Measurements from ENCODE around the gene HSPB6. TPM values are rescaled to one million over a fixed set of nuclear protein-coding genes. Genes with fewer than 3 reads are reported as not detected.

The HSPB6 gene
- 12.2 and 44.7 TPM in 2 replicates for total RNA-seq (ENCODE audit: low replicate concordance)

GRCh38 chr19:35756377-35757230 lies at the start of gene HSPB6:
TSS of gene HSPB6 (minus strand) at chr19:35757029. CDS start at chr19:35757008, 21 bp downstream.

DNA sequence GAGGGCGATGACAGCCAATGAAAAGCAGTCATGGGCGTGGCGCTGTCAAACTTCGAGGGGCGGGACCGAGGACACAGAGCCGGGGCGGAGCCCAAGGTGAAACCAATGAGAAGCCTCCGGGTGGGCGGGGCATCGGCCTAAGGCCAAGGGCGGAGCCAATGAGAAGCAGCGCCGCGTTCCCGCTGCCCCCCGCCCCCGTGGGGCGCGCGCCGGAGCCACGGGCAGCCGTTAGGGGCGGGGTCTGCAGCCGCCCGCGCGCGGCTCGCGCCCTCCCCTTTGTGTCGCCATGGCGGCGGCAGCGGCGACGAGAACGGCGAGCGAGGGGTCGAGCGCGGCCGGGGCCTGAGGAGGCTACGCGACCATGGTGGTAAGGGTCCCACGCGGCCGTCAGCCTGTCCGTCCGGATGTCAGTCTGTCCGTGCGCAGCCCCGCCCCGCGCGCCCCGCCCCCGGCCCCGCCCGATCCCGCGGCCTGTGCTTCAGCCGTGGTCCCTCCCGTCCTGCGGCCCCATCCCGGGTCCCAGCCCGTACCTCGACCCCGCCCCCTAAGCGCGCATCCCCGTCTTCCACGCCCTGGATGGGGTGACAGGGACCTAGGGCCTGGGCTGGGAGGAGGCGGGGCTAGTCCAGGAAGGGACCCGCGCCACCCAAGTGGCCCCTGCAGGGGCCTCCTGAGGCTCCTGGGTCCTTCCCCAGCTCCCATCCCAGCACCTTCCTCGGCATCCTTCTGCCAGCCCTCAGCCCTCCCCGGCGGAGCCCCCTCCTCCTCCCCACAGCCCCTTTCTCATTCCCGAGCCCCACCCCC lies 18.7 kb upstream of the HSPB6 start, which contains the start of gene ARHGAP33:
Gene ARHGAP33 (plus strand): TSS at position 267 of the 804 bp plus-strand sequence. CDS start 95 bp downstream, at position 362.

DNA sequence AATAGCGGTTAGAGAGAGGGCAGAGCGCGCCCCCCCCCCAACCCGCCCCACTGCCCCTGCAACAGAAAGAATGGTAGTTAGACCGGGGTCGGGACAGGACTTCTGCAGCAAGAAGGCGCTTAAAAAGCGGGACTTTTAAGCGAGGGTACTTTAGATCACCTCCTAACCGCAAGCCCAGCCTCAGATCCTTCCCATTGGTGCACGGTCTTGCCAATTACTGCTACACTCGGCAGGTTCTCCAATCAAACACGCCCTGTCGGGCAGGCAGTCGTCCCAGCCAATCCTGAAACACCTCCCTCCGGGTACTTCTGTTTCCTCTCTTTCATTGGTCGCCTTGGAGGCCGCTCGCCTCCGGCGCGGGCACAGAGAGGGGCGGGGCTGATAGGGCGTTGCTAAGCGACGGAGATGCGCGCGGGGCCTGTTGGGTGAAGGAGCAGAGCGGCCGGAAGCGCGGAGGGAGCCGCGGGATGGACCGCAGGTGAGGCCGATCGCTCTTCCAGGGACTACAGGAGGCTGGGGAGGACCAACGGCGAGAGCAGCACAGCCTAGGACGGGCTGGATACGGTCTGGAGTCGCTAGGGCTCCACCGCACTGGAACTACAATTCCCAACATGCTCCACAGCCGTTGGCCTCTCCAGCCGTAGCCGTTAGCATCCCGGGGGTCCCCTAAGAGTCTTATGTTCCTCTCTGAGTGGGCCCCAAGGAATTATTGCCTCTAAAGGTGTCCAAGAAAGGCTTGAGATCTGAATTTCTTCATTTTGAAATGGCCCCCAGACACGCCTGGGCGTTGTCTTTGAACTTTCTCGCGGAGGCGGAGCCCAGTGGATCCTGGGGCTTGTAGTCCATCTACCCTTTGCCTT lies 1.1 kb upstream of the HSPB6 start, which contains the start of gene PROSER3:
Gene PROSER3 (plus strand): TSS at position 428 of the 860 bp plus-strand sequence. CDS start 40 bp downstream, at position 468.

GRCh38 chr19:35748106-35749020 lies 8.5 kb downstream of the HSPB6 start, which contains the start of gene LIN37:
TSS of gene LIN37 (plus strand) at chr19:35748576. CDS start at chr19:35748725, 149 bp downstream.

GRCh38 chr19:35745328-35746086 lies 11.3 kb downstream of the HSPB6 start, which contains the start of the genes PSENEN and U2AF1L4:
TSS of gene PSENEN (plus strand) at chr19:35745651. CDS start at chr19:35745931, 280 bp downstream.
TSS of gene U2AF1L4 (minus strand) at chr19:35745418. CDS start at chr19:35745391, 27 bp downstream.

DNA sequence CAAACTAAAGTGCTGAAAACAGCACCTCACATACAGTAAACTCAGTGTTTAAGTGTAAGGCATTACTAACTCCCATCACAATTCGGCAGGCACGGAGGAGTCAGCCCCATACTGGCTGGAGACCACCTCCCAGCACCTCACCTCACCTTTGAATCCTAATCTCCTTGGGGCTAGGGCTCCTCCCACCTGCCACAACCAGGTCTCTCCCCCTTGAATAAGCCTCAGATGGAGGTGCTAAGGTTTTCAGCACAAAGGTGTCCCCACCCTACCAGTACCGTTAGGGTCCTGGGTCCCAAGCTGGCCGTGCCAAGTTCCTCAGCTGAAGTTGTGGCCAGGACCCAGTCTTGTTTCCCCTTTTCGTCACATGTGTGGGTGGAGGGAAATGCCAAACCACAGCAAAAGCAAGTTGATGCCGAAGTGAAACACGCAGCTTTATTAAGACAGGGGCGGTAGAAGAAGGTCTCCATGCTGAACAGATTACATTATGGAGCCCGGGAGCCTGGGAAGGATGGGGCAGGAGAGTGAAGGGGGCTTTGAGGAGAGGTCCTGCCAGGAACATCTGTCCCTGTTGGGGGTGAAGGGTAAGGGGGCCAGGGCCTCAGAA lies 14.6 kb downstream of the HSPB6 start, which contains the start of gene IGFLR1:
Gene IGFLR1 (minus strand): TSS at position 332 of the 604 bp plus-strand sequence. CDS start 1,272 bp downstream, outside the sequence.

GRCh38 chr19:35717665-35718344 lies 39.0 kb downstream of the HSPB6 start, which contains the start of gene KMT2B:
TSS of gene KMT2B (plus strand) at chr19:35718003. CDS start at chr19:35718019, 16 bp downstream.

Other genes with a start within 250 kb of the HSPB6 start
- gene DMKN, start 243.4 kb downstream of the HSPB6 start, total RNA-seq (ENCODE audit: low replicate concordance): 0.38 and 49.4 TPM in 2 replicates
- gene SBSN, start 228.7 kb downstream of the HSPB6 start, total RNA-seq (ENCODE audit: low replicate concordance): 0.23 and 235 TPM in 2 replicates
- gene GAPDHS, start 223.6 kb downstream of the HSPB6 start, total RNA-seq (ENCODE audit: low replicate concordance): not detected in 2 replicates
- gene TMEM147, start 211.4 kb downstream of the HSPB6 start, total RNA-seq (ENCODE audit: low replicate concordance): 81.6 and 151 TPM in 2 replicates
- not detected in 2 replicates for gene ATP4A, start 193.4 kb downstream of the HSPB6 start, total RNA-seq (ENCODE audit: low replicate concordance)
- gene PMIS2, start 170.9 kb downstream of the HSPB6 start, total RNA-seq (ENCODE audit: low replicate concordance): not detected in 2 replicates
- gene HAUS5, start 144.3 kb downstream of the HSPB6 start, total RNA-seq (ENCODE audit: low replicate concordance): 1.9 and 6.3 TPM in 2 replicates
- 20.2 and 35.9 TPM in 2 replicates for gene RBM42, start 128.0 kb downstream of the HSPB6 start, total RNA-seq (ENCODE audit: low replicate concordance)
- gene ETV2, start 115.3 kb downstream of the HSPB6 start, total RNA-seq (ENCODE audit: low replicate concordance): 0.23 and 0.47 TPM in 2 replicates
- 541 and 559 TPM in 2 replicates for gene COX6B1, start 108.7 kb downstream of the HSPB6 start, total RNA-seq (ENCODE audit: low replicate concordance)
- gene UPK1A, start 90.5 kb downstream of the HSPB6 start, total RNA-seq (ENCODE audit: low replicate concordance): 0.08 TPM in 1 of 2 replicates, not detected in the other
- not detected in 2 replicates for gene ZBTB32, start 52.5 kb downstream of the HSPB6 start, total RNA-seq (ENCODE audit: low replicate concordance)
- gene KMT2B, start 39.0 kb downstream of the HSPB6 start, total RNA-seq (ENCODE audit: low replicate concordance): 3.3 and 4.0 TPM in 2 replicates
- gene IGFLR1, start 14.6 kb downstream of the HSPB6 start, total RNA-seq (ENCODE audit: low replicate concordance): 0.60 and 2.1 TPM in 2 replicates
- gene U2AF1L4, start 11.6 kb downstream of the HSPB6 start, total RNA-seq (ENCODE audit: low replicate concordance): 4.9 and 6.1 TPM in 2 replicates
- 2.9 and 17.7 TPM in 2 replicates for gene PSENEN, start 11.4 kb downstream of the HSPB6 start, total RNA-seq (ENCODE audit: low replicate concordance)
- 4.4 and 13.0 TPM in 2 replicates for gene LIN37, start 8.5 kb downstream of the HSPB6 start, total RNA-seq (ENCODE audit: low replicate concordance)
- gene PROSER3, start 1.1 kb upstream of the HSPB6 start, total RNA-seq (ENCODE audit: low replicate concordance): 0.47 and 3.0 TPM in 2 replicates
- gene ARHGAP33, start 18.5 kb upstream of the HSPB6 start, total RNA-seq (ENCODE audit: low replicate concordance): 1.7 and 2.2 TPM in 2 replicates
- gene PRODH2, start 55.8 kb upstream of the HSPB6 start, total RNA-seq (ENCODE audit: low replicate concordance): not detected in 2 replicates
- gene NPHS1, start 95.5 kb upstream of the HSPB6 start, total RNA-seq (ENCODE audit: low replicate concordance): not detected in 2 replicates
- gene KIRREL2, start 99.9 kb upstream of the HSPB6 start, total RNA-seq (ENCODE audit: low replicate concordance): not detected in 2 replicates
- gene APLP1, start 111.5 kb upstream of the HSPB6 start, total RNA-seq (ENCODE audit: low replicate concordance): 2.1 and 18.6 TPM in 2 replicates
- gene NFKBID, start 143.5 kb upstream of the HSPB6 start, total RNA-seq (ENCODE audit: low replicate concordance): 2.2 and 7.1 TPM in 2 replicates
- 0.60 and 4.6 TPM in 2 replicates for gene HCST, start 145.5 kb upstream of the HSPB6 start, total RNA-seq (ENCODE audit: low replicate concordance)
- not detected in 2 replicates for gene TYROBP, start 151.3 kb upstream of the HSPB6 start, total RNA-seq (ENCODE audit: low replicate concordance)
- gene LRFN3, start 179.3 kb upstream of the HSPB6 start, total RNA-seq (ENCODE audit: low replicate concordance): 1.1 and 1.5 TPM in 2 replicates
- gene SDHAF1, start 238.2 kb upstream of the HSPB6 start, total RNA-seq (ENCODE audit: low replicate concordance): 6.8 and 13.5 TPM in 2 replicates